Measurements from ENCODE around the gene MAML2.

The MAML2 gene

DNA sequence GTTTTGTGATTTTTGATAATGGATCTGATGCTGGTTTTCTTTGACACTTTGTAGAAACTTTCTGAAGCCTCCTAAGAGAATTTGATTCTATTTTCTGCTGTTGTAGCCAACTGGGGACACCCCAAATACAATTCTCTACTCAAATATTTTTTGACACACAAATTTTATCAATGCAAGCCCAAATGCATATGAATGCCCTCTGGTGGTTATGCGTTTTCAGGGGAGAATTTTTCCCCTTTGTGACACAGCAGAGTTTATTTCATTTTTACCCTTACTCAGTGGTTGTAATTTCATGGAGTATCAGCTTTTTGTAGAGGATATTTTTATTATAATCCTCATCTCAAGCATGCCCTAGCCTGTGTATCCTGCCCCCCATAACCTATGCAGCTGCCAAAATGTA lies 374.4 kb downstream of the MAML2 start:
- DNase-seq (ENCODE audit: low spot score) = no peak
- Histone ChIP-seq H3K36me3 (ENCODE audit: low read depth) (no peaks in the 10 kb centered on the region), H3K27me3 (ENCODE audit: insufficient read depth, poor library complexity, severe bottlenecking) (no peaks in the 10 kb centered on the region), H3K4me3 (ENCODE audit: severe bottlenecking) (no peak overlapping the region), H3K4me1 (ENCODE audit: insufficient read depth, poor library complexity, severe bottlenecking) (no peaks in the 10 kb centered on the region), H3K9me3 (ENCODE audit: severe bottlenecking) (no peaks in the 10 kb centered on the region), H3K27ac (ENCODE audit: poor library complexity, severe bottlenecking) (no peak overlapping the region)
- TF ChIP-seq, protein P1, sequence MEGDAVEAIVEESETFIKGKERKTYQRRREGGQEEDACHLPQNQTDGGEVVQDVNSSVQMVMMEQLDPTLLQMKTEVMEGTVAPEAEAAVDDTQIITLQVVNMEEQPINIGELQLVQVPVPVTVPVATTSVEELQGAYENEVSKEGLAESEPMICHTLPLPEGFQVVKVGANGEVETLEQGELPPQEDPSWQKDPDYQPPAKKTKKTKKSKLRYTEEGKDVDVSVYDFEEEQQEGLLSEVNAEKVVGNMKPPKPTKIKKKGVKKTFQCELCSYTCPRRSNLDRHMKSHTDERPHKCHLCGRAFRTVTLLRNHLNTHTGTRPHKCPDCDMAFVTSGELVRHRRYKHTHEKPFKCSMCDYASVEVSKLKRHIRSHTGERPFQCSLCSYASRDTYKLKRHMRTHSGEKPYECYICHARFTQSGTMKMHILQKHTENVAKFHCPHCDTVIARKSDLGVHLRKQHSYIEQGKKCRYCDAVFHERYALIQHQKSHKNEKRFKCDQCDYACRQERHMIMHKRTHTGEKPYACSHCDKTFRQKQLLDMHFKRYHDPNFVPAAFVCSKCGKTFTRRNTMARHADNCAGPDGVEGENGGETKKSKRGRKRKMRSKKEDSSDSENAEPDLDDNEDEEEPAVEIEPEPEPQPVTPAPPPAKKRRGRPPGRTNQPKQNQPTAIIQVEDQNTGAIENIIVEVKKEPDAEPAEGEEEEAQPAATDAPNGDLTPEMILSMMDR (IDR thresholded peaks at IDR 0.05; ENCODE audit: poor library complexity, severe bottlenecking) = peak; percentile 53
- ATAC-seq (ENCODE audit: low read depth) = no peak

DNA sequence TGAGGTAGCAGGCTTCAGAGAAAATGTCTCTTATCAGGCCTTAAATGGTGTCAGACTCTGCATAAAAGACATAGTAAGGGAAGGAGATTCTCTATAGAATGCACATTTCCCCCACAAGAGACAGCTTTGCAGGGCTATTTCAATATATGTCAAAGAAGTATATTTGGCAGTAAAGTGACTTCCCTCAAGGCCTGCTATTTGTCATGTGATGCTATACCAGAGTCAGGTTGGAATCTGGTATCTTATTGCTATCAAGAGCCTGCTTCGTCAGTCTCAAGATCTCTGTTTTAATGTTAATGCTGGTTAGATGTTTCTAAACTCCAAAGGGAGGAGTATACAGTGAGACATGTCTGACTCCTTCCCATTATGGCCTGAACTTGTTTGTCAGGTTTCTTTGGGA lies 378.7 kb downstream of the MAML2 start:
- ATAC-seq (ENCODE audit: low read depth) = no peak

DNA sequence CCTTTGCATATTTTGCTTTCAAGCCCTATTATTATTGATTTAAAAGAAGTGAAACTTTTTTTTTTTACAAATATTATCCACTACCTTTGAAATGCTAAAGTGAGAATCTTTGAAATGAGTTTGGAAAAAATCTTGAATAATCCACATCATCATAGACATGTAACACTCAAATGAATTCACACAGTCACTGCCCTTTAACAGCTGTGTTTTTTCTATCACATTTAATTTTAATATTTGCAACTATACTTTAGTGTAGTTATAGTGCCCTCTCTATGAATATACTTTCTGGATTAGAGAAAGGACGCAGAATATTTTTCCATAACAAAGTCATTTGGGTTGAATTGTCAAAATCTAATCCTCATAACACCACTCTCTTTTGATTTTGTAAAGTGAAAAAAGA lies 381.2 kb downstream of the MAML2 start:
- Histone ChIP-seq H3K27me3 (ENCODE audit: insufficient read depth, poor library complexity, severe bottlenecking) (no peaks in the 10 kb centered on the region), H3K4me1 (ENCODE audit: insufficient read depth, poor library complexity, severe bottlenecking) (no peaks in the 10 kb centered on the region), H3K9me3 (ENCODE audit: severe bottlenecking) (no peaks in the 10 kb centered on the region), H3K4me3 (ENCODE audit: severe bottlenecking) (no peak overlapping the region), H3K27ac (ENCODE audit: poor library complexity, severe bottlenecking) (no peak overlapping the region), H3K36me3 (ENCODE audit: low read depth) (no peaks in the 10 kb centered on the region)
- TF ChIP-seq, protein P1 (IDR thresholded peaks at IDR 0.05; ENCODE audit: poor library complexity, severe bottlenecking) = no peak
- no peak for DNase-seq (ENCODE audit: low spot score)
- no peak for ATAC-seq (ENCODE audit: low read depth)

More for the DNA sequence above, 378.7 kb downstream of the MAML2 start:
- Histone ChIP-seq H3K4me3 (ENCODE audit: severe bottlenecking) (no peak overlapping the region), H3K9me3 (ENCODE audit: severe bottlenecking) (no peaks in the 10 kb centered on the region), H3K36me3 (ENCODE audit: low read depth) (no peaks in the 10 kb centered on the region), H3K27ac (ENCODE audit: poor library complexity, severe bottlenecking) (no peak overlapping the region), H3K4me1 (ENCODE audit: insufficient read depth, poor library complexity, severe bottlenecking) (no peaks in the 10 kb centered on the region), H3K27me3 (ENCODE audit: insufficient read depth, poor library complexity, severe bottlenecking) (no peaks in the 10 kb centered on the region)
- TF ChIP-seq, protein P1 (IDR thresholded peaks at IDR 0.05; ENCODE audit: poor library complexity, severe bottlenecking) = no peak
- no peak for DNase-seq (ENCODE audit: low spot score)

DNA sequence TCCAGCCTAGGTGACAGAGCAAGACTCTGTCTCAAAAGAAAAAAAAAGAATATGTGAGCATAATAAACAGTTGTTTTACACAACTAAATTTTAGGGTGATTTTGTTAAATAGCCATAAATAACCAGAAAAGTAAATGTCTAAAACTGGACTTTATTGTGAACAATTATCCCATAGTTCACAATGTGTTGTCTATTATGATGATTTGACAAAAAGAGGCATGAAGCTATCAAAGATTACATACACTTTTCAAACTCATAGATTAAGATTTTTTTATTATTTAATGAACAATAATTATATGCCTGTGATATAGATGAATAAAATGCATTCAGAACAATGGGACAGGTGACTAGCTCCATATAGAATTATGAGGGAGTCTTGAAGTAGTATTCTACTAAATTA lies 392.1 kb downstream of the MAML2 start:
- no peaks in the 10 kb centered on the region for H3K9me3 ChIP-seq (ENCODE audit: severe bottlenecking)
- no peaks in the 10 kb centered on the region for H3K36me3 ChIP-seq (ENCODE audit: low read depth)
- no peak for DNase-seq (ENCODE audit: low spot score)
- ATAC-seq (ENCODE audit: low read depth) = no peak
- no peaks in the 10 kb centered on the region for H3K4me1 ChIP-seq (ENCODE audit: insufficient read depth, poor library complexity, severe bottlenecking)
- no peak overlapping the region for H3K27ac ChIP-seq (ENCODE audit: poor library complexity, severe bottlenecking)
- H3K4me3 ChIP-seq (ENCODE audit: severe bottlenecking) = no peak overlapping the region
- TF ChIP-seq, protein P1 (IDR thresholded peaks at IDR 0.05; ENCODE audit: poor library complexity, severe bottlenecking) = no peak
- no peaks in the 10 kb centered on the region for H3K27me3 ChIP-seq (ENCODE audit: insufficient read depth, poor library complexity, severe bottlenecking)

DNA sequence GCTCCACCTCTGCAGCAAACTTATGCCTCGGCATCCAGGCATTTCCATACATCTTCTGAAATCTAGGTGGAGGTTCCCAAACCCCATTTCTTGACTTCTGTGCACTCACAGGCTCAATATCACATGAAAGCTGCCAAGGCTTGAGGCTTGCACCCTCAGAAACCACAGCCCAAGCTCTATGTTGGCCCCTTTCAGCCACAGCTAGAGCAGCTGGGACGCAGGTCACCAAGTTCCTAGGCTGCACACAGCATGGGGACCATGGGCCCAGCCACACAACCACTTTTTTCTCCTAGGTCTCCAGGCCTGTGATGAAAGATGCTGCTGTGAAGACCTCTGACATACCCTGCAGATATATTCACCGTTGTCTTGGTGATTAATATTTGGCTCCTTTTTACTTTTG lies 394.4 kb downstream of the MAML2 start:
- no peaks in the 10 kb centered on the region for H3K36me3 ChIP-seq (ENCODE audit: low read depth)
- H3K9me3 ChIP-seq (ENCODE audit: severe bottlenecking) = peaks cover 5% of the 10 kb centered on the region
- no peak for DNase-seq (ENCODE audit: low spot score)
- H3K27me3 ChIP-seq (ENCODE audit: insufficient read depth, poor library complexity, severe bottlenecking) = no peaks in the 10 kb centered on the region
- TF ChIP-seq, protein P1 (IDR thresholded peaks at IDR 0.05; ENCODE audit: poor library complexity, severe bottlenecking) = no peak
- H3K27ac ChIP-seq (ENCODE audit: poor library complexity, severe bottlenecking) = no peak overlapping the region
- no peak overlapping the region for H3K4me3 ChIP-seq (ENCODE audit: severe bottlenecking)
- no peak for ATAC-seq (ENCODE audit: low read depth)
- H3K4me1 ChIP-seq (ENCODE audit: insufficient read depth, poor library complexity, severe bottlenecking) = no peaks in the 10 kb centered on the region

All from RWPE2 (cell line).